Measurements from ENCODE around the gene LRRC17.

DNA sequence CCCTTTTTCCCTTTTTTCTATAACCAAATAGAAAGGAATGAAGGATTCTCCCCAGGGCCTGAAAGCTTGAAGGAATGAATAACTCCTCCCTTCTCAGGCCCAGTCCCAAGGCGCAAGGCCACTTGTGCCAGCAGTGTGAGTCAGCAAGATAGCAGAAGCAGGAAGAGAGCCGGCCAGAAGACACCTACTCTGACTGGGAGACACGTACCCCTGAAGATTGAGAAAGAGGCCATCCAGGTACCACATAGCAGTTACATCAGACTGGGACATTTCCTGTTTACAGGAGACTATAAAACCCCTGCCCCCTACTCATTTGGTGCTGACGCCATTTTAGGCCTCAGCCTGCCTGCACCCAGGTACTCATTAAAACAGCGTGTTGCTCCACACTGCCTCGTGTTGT, 65.5 kb downstream of the LRRC17 start:
- TF ChIP-seq, protein P1, sequence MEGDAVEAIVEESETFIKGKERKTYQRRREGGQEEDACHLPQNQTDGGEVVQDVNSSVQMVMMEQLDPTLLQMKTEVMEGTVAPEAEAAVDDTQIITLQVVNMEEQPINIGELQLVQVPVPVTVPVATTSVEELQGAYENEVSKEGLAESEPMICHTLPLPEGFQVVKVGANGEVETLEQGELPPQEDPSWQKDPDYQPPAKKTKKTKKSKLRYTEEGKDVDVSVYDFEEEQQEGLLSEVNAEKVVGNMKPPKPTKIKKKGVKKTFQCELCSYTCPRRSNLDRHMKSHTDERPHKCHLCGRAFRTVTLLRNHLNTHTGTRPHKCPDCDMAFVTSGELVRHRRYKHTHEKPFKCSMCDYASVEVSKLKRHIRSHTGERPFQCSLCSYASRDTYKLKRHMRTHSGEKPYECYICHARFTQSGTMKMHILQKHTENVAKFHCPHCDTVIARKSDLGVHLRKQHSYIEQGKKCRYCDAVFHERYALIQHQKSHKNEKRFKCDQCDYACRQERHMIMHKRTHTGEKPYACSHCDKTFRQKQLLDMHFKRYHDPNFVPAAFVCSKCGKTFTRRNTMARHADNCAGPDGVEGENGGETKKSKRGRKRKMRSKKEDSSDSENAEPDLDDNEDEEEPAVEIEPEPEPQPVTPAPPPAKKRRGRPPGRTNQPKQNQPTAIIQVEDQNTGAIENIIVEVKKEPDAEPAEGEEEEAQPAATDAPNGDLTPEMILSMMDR (IDR thresholded peaks at IDR 0.05; ENCODE audit: low read length), result no peak
- TF ChIP-seq EZH2 (IDR thresholded peaks at IDR 0.05; ENCODE audit: borderline replicate concordance, low read length), result no peak
